HUES6 (cell line): ENCODE measurements around the gene TLL1.

Source experiments
- H3K27ac ChIP-seq: 2 replicates; pipeline ENCODE4 v1.7.0; 2013; ENCODE audit warnings: low read depth, mild to moderate bottlenecking, low read length, inconsistent platforms
- H3K27me3 ChIP-seq: 2 replicates; pipeline ENCODE4 v1.6.1; 2013; ENCODE audit warnings: low read length; ENCODE audit not compliant: control insufficient read depth, insufficient read depth
- H3K36me3 ChIP-seq: 2 replicates; pipeline ENCODE4 v1.6.1; 2013; ENCODE audit warnings: low read length; ENCODE audit not compliant: control insufficient read depth, insufficient read depth
- H3K4me1 ChIP-seq: 2 replicates; pipeline ENCODE4 v1.6.1; 2013; ENCODE audit warnings: low read length; ENCODE audit not compliant: control insufficient read depth, insufficient read depth
- H3K4me3 ChIP-seq: 2 replicates; pipeline ENCODE4 v1.5.1; 2013; ENCODE audit warnings: low read depth, low read length
- H3K9ac ChIP-seq: one replicate; pipeline ENCODE4 v1.6.1; 2013; ENCODE audit warnings: mild to moderate bottlenecking, low read length
- H3K9me3 ChIP-seq: 2 replicates; pipeline ENCODE4 v1.6.1; 2013; ENCODE audit warnings: low read depth, low read length; ENCODE audit not compliant: control insufficient read depth, insufficient read depth

The TLL1 gene

DNA sequence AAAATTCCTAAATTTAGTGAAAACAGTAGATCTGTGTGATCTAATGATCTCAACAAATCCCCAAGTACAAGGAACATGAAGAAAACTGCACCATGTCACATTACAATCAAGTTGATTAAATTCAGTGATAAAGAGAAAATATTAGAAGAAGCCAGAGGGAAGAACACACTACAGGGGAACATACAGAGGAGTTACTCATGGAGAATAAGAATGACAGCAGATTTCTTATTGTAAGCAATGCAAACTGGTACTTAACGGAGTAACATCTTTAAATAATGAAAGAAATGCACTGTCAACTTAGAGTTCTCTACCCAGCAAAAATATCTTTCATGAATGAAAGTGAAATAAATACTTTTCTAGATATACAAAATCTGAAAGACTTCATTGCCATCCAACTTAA, 21.1 kb downstream of the TLL1 start:
- H3K9ac ChIP-seq: no peak overlapping the region
- no peaks in the 10 kb centered on the region for H3K27me3 ChIP-seq
- H3K4me1 ChIP-seq: no peaks in the 10 kb centered on the region
- no peak overlapping the region for H3K4me3 ChIP-seq
- H3K9me3 ChIP-seq: peaks cover 23% of the 10 kb centered on the region
- no peaks in the 10 kb centered on the region for H3K36me3 ChIP-seq
- no peak overlapping the region for H3K27ac ChIP-seq

DNA sequence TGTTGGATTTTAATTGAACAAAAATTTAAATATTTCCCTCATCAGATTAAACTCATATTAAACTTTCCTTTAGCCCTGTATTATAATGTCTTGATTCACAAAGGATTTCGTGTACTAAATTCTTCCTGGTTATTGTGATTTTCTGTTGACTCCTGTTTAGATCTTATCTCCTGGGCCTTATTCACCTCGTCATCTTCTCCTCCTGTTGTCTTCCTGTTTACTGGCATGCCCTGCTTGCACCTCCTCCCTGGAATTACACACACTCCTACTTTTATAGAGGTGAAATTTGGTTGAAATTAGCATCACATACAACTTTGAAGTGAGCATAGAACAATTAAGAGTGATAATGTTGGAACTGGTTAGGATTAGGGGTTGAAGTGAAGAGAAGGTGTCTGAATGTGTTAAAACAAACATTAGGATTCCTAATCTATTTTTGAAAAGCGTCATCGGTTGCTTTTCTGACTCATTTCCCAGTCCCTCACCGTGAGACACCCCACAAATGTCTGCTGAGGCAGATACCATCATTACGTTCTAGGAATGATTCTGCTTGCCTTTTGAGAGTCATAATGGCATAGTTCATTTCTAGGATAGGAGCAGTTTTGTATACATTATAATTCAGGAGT, 32.5 kb downstream of the TLL1 start:
- Histone ChIP-seq H3K27ac (no peak overlapping the region), H3K36me3 (no peaks in the 10 kb centered on the region), H3K27me3 (no peaks in the 10 kb centered on the region), H3K4me1 (peaks cover 4% of the 10 kb centered on the region; the same call in 1 of the 2 replicates), H3K9me3 (no peaks in the 10 kb centered on the region), H3K9ac (no peak overlapping the region), H3K4me3 (no peak overlapping the region)

DNA sequence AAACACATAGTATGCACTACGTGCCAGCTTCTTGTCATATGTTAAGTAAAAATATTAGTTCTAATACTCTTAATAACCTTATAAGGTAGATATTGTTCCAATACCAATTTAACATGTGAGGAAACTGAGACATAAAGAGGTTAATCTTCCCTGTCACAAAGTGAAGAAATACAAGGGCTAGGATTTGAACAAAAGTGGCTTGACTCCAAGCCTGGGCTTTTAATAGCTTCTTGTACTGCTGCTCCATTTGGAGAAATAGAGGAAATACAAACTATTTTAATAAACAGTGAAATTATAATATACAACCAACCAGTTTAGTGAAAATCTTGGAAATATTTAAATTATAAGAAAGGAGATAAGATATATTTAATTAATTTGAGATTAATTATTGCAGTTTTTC, 33.2 kb downstream of the TLL1 start:
- H3K4me3 ChIP-seq: no peak overlapping the region
- no peaks in the 10 kb centered on the region for H3K9me3 ChIP-seq
- H3K36me3 ChIP-seq: no peaks in the 10 kb centered on the region
- no peaks in the 10 kb centered on the region for H3K27me3 ChIP-seq
- H3K4me1 ChIP-seq: peaks cover 4% of the 10 kb centered on the region; the same call in 1 of the 2 replicates
- no peak overlapping the region for H3K9ac ChIP-seq
- no peak overlapping the region for H3K27ac ChIP-seq

DNA sequence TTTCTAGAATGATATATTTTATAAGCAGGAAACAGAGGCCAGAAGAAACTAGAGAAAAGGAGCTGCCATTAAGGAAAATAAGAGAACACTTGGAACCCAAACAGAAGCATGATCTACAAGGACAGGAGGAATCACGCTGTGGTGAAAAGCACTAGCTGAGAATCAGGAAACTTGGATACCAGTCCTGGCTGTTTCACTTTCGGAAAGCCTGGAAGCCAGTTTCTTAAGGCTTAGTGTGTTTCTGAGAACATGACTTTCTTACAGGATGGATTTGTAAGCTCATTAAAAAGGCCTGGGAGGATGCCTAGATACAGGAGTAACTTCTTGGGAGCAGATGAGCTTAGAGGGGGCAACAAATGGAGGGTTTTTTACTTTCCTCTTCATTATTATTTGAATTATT, 36.9 kb downstream of the TLL1 start:
- Histone ChIP-seq H3K36me3 (no peaks in the 10 kb centered on the region), H3K9me3 (no peaks in the 10 kb centered on the region), H3K27ac (no peak overlapping the region), H3K4me1 (peaks cover 4% of the 10 kb centered on the region; the same call in 1 of the 2 replicates), H3K27me3 (no peaks in the 10 kb centered on the region), H3K9ac (no peak overlapping the region), H3K4me3 (no peak overlapping the region)

DNA sequence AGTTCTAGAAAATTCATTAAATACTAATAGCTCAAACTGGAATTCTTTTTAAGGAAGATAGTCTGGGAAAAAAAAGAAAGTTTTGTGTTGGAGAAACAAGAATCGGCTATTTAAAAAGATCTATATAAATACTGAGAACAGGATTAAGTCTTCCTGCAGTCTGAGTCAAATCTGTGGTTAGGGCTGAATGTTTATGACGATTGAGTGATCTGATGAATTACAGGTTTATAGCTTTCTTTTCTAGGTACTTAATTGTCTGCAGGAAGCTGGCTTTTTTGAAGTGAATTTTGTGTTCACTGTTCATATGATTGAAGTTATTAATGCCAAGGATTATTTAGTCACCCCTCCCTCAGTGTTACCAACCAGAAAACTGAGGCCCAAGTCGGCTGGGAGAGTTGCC, 42.2 kb downstream of the TLL1 start:
- no peaks in the 10 kb centered on the region for H3K4me1 ChIP-seq
- H3K9me3 ChIP-seq: no peaks in the 10 kb centered on the region
- H3K9ac ChIP-seq: no peak overlapping the region
- H3K27me3 ChIP-seq: no peaks in the 10 kb centered on the region
- no peak overlapping the region for H3K4me3 ChIP-seq
- H3K27ac ChIP-seq: no peak overlapping the region
- H3K36me3 ChIP-seq: no peaks in the 10 kb centered on the region

DNA sequence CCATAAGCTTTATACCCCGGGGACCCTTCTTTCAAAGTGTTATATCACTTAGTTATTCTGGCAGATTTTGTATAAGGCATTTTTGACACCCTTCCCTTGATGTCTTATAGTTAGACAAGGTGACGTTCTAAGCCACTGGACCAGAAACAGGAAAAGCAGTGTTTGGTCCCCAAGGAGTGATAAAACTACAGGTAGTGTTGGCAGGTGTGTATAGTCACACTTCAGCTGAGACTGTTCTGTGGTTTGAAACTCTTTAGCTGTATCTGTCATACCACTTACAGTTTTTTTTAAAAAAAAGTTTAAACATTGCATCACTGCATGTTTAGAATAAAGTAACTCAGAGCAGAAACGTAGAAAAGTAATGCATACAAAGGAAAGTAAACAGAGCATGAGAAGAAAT, 48.5 kb downstream of the TLL1 start:
- no peak overlapping the region for H3K4me3 ChIP-seq
- H3K27ac ChIP-seq: no peak overlapping the region
- H3K9me3 ChIP-seq: no peaks in the 10 kb centered on the region
- no peaks in the 10 kb centered on the region for H3K27me3 ChIP-seq
- no peak overlapping the region for H3K9ac ChIP-seq
- H3K4me1 ChIP-seq: no peaks in the 10 kb centered on the region
- no peaks in the 10 kb centered on the region for H3K36me3 ChIP-seq

DNA sequence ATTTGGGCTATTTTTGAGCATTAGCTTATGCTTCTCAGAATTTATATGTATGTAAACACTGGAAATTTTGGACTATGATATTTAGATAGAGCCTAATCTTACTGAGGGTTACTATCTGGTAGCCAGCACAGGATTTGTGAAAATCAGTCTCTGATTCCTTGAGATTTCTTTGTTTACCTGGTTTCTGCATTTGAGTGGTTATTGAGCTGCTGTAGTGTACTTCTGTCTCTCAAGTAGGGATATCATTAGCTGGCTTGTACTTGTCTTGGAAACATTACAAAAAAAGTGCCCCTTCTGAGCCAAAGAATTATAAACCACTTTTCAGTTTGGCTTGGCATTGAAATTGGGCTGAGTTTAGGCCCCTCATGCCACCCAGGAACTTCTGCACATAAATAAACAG, 49.7 kb downstream of the TLL1 start:
- no peaks in the 10 kb centered on the region for H3K4me1 ChIP-seq
- H3K4me3 ChIP-seq: no peak overlapping the region
- H3K9me3 ChIP-seq: no peaks in the 10 kb centered on the region
- H3K36me3 ChIP-seq: no peaks in the 10 kb centered on the region
- H3K27me3 ChIP-seq: no peaks in the 10 kb centered on the region
- H3K27ac ChIP-seq: no peak overlapping the region
- H3K9ac ChIP-seq: no peak overlapping the region

DNA sequence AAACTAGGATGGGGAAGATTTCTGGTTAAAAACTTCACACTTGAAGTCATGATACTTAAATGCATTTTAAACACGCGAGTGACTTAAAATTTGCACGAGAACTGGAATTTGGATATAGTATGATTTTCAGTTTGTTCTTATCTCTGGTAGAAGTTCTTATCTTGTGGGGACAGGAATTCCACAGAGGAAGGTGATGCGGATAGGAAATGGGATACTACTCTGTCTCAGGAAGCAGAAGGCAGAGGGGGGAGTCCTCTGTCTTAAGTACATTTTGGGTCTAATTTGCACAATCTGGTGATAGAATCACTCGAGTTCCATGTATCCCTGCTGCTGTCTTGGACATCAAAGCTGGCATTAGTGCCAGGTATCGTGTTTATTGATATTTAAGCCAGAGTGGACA, 53.3 kb downstream of the TLL1 start:
- Histone ChIP-seq H3K4me1 (peaks cover 7% of the 10 kb centered on the region; the same call in 1 of the 2 replicates), H3K27ac (no peak overlapping the region), H3K9me3 (no peaks in the 10 kb centered on the region), H3K4me3 (no peak overlapping the region), H3K27me3 (no peaks in the 10 kb centered on the region), H3K36me3 (no peaks in the 10 kb centered on the region), H3K9ac (no peak overlapping the region)

DNA sequence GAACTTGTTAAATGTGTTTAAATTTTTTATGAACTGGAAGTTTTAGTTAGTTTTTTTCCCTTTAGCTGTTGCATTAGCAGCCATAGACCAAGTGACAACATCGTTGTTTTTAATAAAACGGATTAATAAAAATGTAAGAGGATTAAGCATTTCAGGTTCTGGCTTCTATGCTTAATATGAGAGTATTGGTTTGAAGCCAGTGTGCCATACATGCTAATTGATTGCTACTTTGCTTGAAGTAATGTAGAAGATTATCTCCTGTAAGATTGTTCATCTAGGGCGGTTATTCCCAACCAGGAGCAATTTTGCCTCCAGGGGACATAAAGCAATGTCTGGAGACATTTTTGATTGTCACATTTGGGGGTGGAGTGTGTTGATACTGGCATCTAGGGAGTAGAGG, 54.3 kb downstream of the TLL1 start:
- H3K36me3 ChIP-seq: no peaks in the 10 kb centered on the region
- no peaks in the 10 kb centered on the region for H3K9me3 ChIP-seq
- H3K4me3 ChIP-seq: no peak overlapping the region
- H3K4me1 ChIP-seq: peaks cover 7% of the 10 kb centered on the region; the same call in 1 of the 2 replicates
- no peak overlapping the region for H3K9ac ChIP-seq
- H3K27me3 ChIP-seq: no peaks in the 10 kb centered on the region
- H3K27ac ChIP-seq: no peak overlapping the region

DNA sequence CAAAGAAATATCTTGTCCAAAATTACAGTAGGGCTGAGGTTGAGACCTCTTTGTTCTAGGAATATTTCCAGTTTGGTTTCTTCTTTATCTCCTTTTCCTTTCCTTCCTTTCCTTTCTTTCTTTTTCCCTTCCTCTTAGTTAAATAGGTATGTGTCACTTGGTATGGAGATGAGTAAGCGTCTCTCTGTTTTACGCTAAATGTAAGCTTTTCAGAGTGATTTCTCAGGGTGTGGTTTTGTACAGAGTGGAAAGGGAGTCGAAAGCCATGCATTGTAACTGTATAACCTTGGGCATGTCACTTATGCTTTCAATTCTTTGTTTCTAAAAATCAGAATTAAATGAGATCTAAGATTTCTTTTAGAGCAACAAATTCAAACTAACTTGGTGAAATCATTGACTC, 54.8 kb downstream of the TLL1 start:
- Histone ChIP-seq H3K27me3 (no peaks in the 10 kb centered on the region), H3K27ac (no peak overlapping the region), H3K9me3 (no peaks in the 10 kb centered on the region), H3K4me3 (no peak overlapping the region), H3K36me3 (no peaks in the 10 kb centered on the region), H3K9ac (no peak overlapping the region), H3K4me1 (peaks cover 7% of the 10 kb centered on the region; the same call in 1 of the 2 replicates)

DNA sequence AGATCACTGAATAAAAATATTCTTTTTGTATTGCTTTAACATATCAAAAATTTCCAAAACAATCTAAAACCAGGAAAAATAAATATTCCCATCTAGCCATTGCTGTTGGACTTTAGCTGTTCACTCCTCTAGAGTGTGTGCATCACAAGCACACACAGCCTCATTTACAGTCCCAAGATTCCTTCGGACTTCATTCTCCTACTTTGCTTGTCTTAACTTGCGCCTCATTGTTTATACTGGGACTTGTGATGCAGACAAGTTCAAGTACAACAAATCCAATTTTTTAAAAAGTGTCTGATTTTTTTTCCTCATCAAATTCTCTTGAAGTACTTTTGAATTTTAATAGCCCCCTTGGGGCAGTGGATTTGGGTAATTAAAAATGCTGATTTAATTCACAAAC, 55.6 kb downstream of the TLL1 start:
- no peak overlapping the region for H3K9ac ChIP-seq
- H3K9me3 ChIP-seq: no peaks in the 10 kb centered on the region
- H3K27me3 ChIP-seq: no peaks in the 10 kb centered on the region
- no peaks in the 10 kb centered on the region for H3K36me3 ChIP-seq
- H3K4me1 ChIP-seq: peaks cover 7% of the 10 kb centered on the region; the same call in 1 of the 2 replicates
- H3K27ac ChIP-seq: no peak overlapping the region
- no peak overlapping the region for H3K4me3 ChIP-seq

DNA sequence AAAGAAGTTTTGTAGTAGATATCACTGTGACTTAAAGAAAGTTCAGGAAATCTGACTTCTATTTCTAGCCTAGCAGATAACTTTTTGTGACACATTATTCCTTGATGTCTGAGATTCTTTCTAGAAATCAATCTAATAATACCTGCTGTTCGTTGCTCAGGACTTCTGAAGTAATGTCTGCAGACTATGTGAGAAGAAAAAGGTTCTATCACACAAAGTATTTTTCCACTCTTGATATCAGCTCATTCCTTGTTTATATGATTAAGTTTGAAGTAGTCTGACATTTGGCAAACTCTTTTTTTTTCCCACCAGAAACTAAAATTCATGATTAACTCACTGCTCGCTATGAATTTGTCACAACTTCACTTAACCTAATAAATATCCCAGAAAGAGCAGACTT, 56.6 kb downstream of the TLL1 start:
- no peak overlapping the region for H3K4me3 ChIP-seq
- no peaks in the 10 kb centered on the region for H3K9me3 ChIP-seq
- no peaks in the 10 kb centered on the region for H3K27me3 ChIP-seq
- H3K27ac ChIP-seq: no peak overlapping the region
- no peaks in the 10 kb centered on the region for H3K36me3 ChIP-seq
- H3K9ac ChIP-seq: no peak overlapping the region
- H3K4me1 ChIP-seq: peaks cover 7% of the 10 kb centered on the region; the same call in 1 of the 2 replicates
